ENCODE results near the gene GRAP2. TPM values are rescaled to one million over a fixed set of nuclear protein-coding genes. Genes with fewer than 3 reads are reported as not detected.

Gene GRAP2
- total and polyA plus RNA-seq, 2 experiments from 2014 or later: 0.42 TPM; not detected in 1

- H4K20me1 ChIP-seq (replicated peaks; ENCODE audit: insufficient read depth): 0 out of 2 replicates have a peak, but pooled peaks cover 8% of the 10 kb centered on the region
- no peak overlapping the region for H3K4me3 Mint-ChIP-seq
- no peaks in the 10 kb centered on the region for H3K27me3 Mint-ChIP-seq (ENCODE audit: insufficient read depth, low read depth, poor library complexity)
- no peaks in the 10 kb centered on the region for H3K9me3 Mint-ChIP-seq
- no peaks in the 10 kb centered on the region for H3K27me3 ChIP-seq (ENCODE audit: insufficient read depth)
- no peak overlapping the region for H3K4me3 ChIP-seq
- H3K4me2 ChIP-seq: no peak overlapping the region
- peaks cover 9% of the 10 kb centered on the region; the same call in 2 of the 3 replicates for H3K4me1 Mint-ChIP-seq
- no peak for ATAC-seq
- peaks cover 26% of the 10 kb centered on the region for H3K79me2 ChIP-seq (replicated peaks; ENCODE audit: insufficient read depth)
- no peak overlapping the region for H3K27ac Mint-ChIP-seq
- H3K27ac ChIP-seq (ENCODE audit: low read depth): no peak overlapping the region
- H3K36me3 ChIP-seq (ENCODE audit: insufficient read depth): peaks cover 4% of the 10 kb centered on the region; the same call in 1 of the 2 replicates
- TF ChIP-seq EZH2 (IDR thresholded peaks at IDR 0.05; ENCODE audit: low read depth, unreplicated experiment) (no peak), ETS1 (IDR thresholded peaks at IDR 0.05) (no peak), EZH2phosphoT487 (IDR thresholded peaks at IDR 0.05; ENCODE audit: unreplicated experiment) (no peak), REST (IDR thresholded peaks at IDR 0.05; ENCODE audit: unreplicated experiment) (no peak), STAT1 (IDR thresholded peaks at IDR 0.05; ENCODE audit: unreplicated experiment) (no peak), ZNF114 (CRISPR knock-in tag; IDR thresholded peaks at IDR 0.05) (no peak), ZNF331 (CRISPR knock-in tag; IDR thresholded peaks at IDR 0.05; ENCODE audit: low read depth) (no peak), CTCF (conservative IDR thresholded peaks at IDR 0.05; ENCODE audit: low read depth in 2 of 2) (no peak), ZNF462 (CRISPR knock-in tag; IDR thresholded peaks at IDR 0.05) (no peak), JUNB (IDR thresholded peaks at IDR 0.05; ENCODE audit: unreplicated experiment) (no peak), NANOG (IDR thresholded peaks at IDR 0.05; ENCODE audit: borderline replicate concordance) (no peak), POLR2AphosphoS5 (IDR thresholded peaks at IDR 0.05; ENCODE audit: low read depth) (no peak), CREB1 (CRISPR knock-in tag; IDR thresholded peaks at IDR 0.05; ENCODE audit: low read depth) (no peak)
- no peaks in the 10 kb centered on the region for H3K4me1 ChIP-seq (ENCODE audit: insufficient read depth)
- no peak for DNase-seq (ENCODE audit: low spot score)
- H3K9me2 ChIP-seq (ENCODE audit: insufficient read depth): no peaks in the 10 kb centered on the region
- H3K36me3 Mint-ChIP-seq (ENCODE audit: low read depth): peaks cover 31% of the 10 kb centered on the region
- no peak overlapping the region for H2AFZ ChIP-seq
- H3F3A ChIP-seq (replicated peaks; ENCODE audit: low read depth): no peaks in the 10 kb centered on the region
Measured at GRCh38 chr22:40018051-40018450, 117.2 kb downstream of the GRAP2 start.
